Body of pancreas (tissue), 4 donors: ENCODE measurements around the gene SDC3. TPM values are rescaled to one million over a fixed set of nuclear protein-coding genes. Genes with fewer than 3 reads are reported as not detected.
A peak's percentile ranks its signal among the peaks of the same experiment; 100 is the strongest.

Source experiments
- ATAC-seq: fragments of 150-250 bp; one replicate; pipeline ENCODE4 v1.9.1; 2016
- DNase-seq, 4 donors: peaks; one replicate each; pipeline ENCODE4 v3.0.0-alpha.2; 2019
- H3K27ac ChIP-seq, 4 donors: fragments of 200-600 bp; sonication (generic); 1 replicate in 3 of 4; 2 replicates in 1 of 4; pipeline versions ENCODE4 v1.5.1 to v1.6.1; 2016 to 2019; ENCODE audit warnings: mild to moderate bottlenecking in 1 of 4, mixed read lengths in 1 of 4, moderate library complexity in 1 of 4
- H3K27me3 ChIP-seq, 2 donors: fragments of 200-600 bp; sonication (generic); one replicate each; pipeline ENCODE4 v1.6.0; 2016; ENCODE audit warnings: mild to moderate bottlenecking in 1 of 2
- H3K36me3 ChIP-seq, 2 donors: fragments of 200-600 bp; sonication (generic); replicated peaks in 1 of 2; 2 replicates each; pipeline ENCODE4 v1.5.1; 2016; ENCODE audit warnings: low read depth in 2 of 2; ENCODE audit not compliant: insufficient read depth in 1 of 2
- H3K4me1 ChIP-seq: fragments of 200-600 bp; sonication (generic); one replicate; pipeline ENCODE4 v1.6.0; 2016
- H3K4me3 ChIP-seq, 2 donors: fragments of 200-600 bp; sonication (generic); 1 replicate in 1 of 2; 2 replicates in 1 of 2; pipeline ENCODE4 v1.5.1; 2016 to 2019
- H3K9me3 ChIP-seq, 3 donors: fragments of 200-600 bp; sonication (generic); 1 replicate in 2 of 3; 2 replicates in 1 of 3; pipeline ENCODE4 v1.5.1; 2016
- POLR2A ChIP-seq, 3 donors: fragments of 450-650 bp; IDR thresholded peaks; one replicate each; pipeline ENCODE4 v1.6.1; 2016; ENCODE audit warnings: antibody characterized with exemption in 3 of 3, mild to moderate bottlenecking in 2 of 3
- WGBS, 2 donors: methylation state at CpG; one replicate each; pipeline ENCODE4 v1.1.5; 2017; 5-methylcytosine and 5-hydroxymethylcytosine counted together
- intact Hi-C: fragments of 100-400 bp; cut with DNase I; formaldehyde crosslinking; loops from one replicate; pipeline ENCODE4 v1.15.1; 2023
- total RNA-seq, 2 donors: library from RNA; depleted of rRNA; stranded (reverse); fragments of >200 nt; gene quantifications; one replicate each; pipeline ENCODE4 v1.1.0, GENCODE V29; 2016
- TF ChIP-seq, protein P1 (sequence below), 7 experiments: fragments of 450-650 bp in 4 of 7; fragments of 200-600 bp in 3 of 7; sonication (generic) in 3 of 7; IDR thresholded peaks; one replicate each; pipeline ENCODE4 v1.5.1; 2016 to 2019; ENCODE audit warnings: antibody characterized with exemption in 7 of 7

Gene SDC3
- total RNA-seq, 2 donors from 2014 or later: 7.8 to 19.1 TPM

- no peak for ATAC-seq
- TF ChIP-seq, protein P1, sequence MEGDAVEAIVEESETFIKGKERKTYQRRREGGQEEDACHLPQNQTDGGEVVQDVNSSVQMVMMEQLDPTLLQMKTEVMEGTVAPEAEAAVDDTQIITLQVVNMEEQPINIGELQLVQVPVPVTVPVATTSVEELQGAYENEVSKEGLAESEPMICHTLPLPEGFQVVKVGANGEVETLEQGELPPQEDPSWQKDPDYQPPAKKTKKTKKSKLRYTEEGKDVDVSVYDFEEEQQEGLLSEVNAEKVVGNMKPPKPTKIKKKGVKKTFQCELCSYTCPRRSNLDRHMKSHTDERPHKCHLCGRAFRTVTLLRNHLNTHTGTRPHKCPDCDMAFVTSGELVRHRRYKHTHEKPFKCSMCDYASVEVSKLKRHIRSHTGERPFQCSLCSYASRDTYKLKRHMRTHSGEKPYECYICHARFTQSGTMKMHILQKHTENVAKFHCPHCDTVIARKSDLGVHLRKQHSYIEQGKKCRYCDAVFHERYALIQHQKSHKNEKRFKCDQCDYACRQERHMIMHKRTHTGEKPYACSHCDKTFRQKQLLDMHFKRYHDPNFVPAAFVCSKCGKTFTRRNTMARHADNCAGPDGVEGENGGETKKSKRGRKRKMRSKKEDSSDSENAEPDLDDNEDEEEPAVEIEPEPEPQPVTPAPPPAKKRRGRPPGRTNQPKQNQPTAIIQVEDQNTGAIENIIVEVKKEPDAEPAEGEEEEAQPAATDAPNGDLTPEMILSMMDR (IDR thresholded peaks at IDR 0.05): no peak
- no peak for TF ChIP-seq POLR2A (IDR thresholded peaks at IDR 0.05)
- Histone ChIP-seq H3K27me3 (no peaks in the 10 kb centered on the region), H3K9me3 (no peaks in the 10 kb centered on the region), H3K4me1 (no peaks in the 10 kb centered on the region), H3K4me3 (no peak overlapping the region), H3K36me3 (no peaks in the 10 kb centered on the region), H3K27ac (no peak overlapping the region)
- intact Hi-C loops: no loop called here
- no peak for DNase-seq
- 62 to 79% methylated on average over 7 of the region's 7 CpGs for WGBS, 2 donors
Measured at GRCh38 chr1:30920827-30921226, 12.3 kb upstream of the SDC3 start.

DNA sequence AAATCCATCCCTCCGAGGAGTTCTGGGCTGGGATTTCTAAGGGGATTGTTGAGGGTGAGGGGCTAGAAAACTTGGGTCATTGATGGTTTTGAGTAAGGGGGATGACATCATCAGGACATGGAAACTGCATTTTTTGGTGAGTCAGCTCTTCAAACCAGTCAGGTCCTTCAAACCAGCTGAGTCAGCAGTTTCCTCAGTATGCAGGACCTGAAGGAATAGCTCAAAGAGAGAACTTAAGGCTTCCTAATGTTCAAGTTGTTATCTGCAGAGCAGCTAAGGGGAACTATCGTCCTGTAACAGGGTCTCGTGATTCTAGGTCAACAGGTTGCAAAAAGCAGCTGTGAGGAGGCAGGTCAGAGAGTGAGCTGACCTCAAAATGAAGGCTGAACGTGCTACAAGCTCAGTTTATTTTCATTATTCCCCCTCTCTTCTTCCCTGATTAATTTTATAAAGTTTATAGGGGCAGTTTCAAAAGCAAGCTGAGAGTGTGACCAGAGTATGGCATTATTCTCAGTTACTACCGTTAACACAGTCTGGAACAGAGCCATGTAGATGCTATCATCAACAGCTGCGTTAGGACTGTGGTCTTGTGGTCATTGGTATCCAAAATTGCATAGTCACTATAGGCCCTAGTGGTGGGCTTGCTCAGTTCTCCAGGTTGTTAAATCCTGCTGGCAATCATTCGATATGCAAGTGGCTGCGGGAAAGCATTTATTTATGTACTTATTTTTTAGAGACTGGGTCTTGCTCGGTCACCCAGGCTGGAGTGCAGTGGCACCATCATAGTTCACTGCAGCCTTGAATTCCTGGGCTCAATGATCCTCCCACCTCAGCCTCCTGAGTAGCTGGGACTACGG, 10.7 kb upstream of the SDC3 start:
- Histone ChIP-seq H3K4me1 (no peaks in the 10 kb centered on the region), H3K9me3 (no peaks in the 10 kb centered on the region), H3K27ac (peak overlapping the region in 1 of 4 donors; percentile 28), H3K36me3 (no peaks in the 10 kb centered on the region), H3K27me3 (no peaks in the 10 kb centered on the region), H3K4me3 (no peak overlapping the region)
- intact Hi-C loops: no loop called here
- TF ChIP-seq, protein P1 (IDR thresholded peaks at IDR 0.05): no peak
- TF ChIP-seq POLR2A (IDR thresholded peaks at IDR 0.05): no peak
- peak in 1 of 4 donors; percentile 58 for DNase-seq
- no peak for ATAC-seq
- 58 to 62% methylated on average over 10 of the region's 10 CpGs for WGBS, 2 donors

DNA sequence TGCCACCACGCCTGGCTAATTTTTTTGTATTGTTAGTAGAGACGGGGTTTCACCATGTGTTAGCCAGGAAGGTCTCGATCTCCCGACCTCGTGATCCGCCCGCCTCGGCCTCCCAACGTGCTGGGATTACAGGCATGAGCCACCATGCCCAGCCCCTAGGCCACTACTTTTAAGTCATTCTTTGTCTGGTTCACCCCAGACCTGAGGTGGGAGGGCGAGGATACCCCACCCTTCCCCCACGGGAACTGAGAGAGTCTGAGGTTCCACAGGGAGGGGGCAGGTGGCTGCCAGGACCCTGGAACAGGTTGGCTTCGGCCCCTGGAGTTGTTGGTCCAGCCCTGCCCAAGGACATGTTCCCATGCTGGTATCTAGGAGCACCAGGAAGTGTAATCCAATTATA, 7.7 kb upstream of the SDC3 start:
- DNase-seq: peak in 1 of 4 donors; percentile 7
- intact Hi-C loops: no loop called here
- H3K4me1 ChIP-seq: no peaks in the 10 kb centered on the region

DNA sequence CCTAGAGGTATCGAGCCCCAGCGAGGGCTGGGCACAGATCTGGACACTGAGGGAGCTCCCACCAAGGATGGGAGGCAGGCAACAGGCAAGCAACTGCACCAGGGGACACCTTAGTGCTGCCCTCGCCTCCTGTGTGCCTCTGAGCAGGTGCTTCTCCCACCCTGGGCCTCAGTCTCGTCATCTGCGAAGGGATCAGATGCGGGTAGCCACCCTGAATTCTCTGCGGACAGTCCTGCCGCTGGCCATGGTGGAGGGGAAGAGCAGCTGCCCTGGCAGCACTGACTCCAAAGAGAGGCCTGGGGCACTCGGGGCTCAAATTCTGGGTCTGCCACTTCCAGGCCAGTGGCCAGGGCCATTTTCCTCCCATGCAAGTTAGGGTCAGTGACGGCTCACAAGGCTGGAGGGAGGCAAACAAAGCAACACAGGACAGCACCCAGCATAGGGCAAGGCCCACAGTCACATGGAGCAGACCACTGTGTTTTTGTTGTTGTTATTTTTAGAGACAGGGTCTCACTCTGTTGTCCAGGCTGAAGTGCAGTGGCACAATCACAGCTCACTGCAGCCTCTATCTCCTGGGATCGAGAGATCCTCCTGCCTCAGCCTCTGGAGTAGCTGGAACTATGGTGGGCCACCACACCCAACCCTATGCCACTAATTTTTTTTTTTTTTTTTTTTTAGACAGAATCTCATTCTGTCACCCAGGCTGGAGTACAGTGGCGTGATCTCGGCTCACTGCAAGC, 7.1 kb upstream of the SDC3 start:
- Histone ChIP-seq H3K27ac (no peak overlapping the region), H3K9me3 (no peaks in the 10 kb centered on the region), H3K4me1 (no peaks in the 10 kb centered on the region), H3K36me3 (no peaks in the 10 kb centered on the region), H3K27me3 (no peaks in the 10 kb centered on the region), H3K4me3 (no peak overlapping the region)
- DNase-seq (peak in 1 of 4 donors; percentile 1), ATAC-seq (no peak)
- 83 to 84% methylated on average over 4 to 9 of the region's 13 CpGs for WGBS, 2 donors
- TF ChIP-seq, protein P1 (IDR thresholded peaks at IDR 0.05): no peak
- TF ChIP-seq POLR2A (IDR thresholded peaks at IDR 0.05): no peak
- intact Hi-C loops: no loop called here

More for the DNA sequence above, 7.7 kb upstream of the SDC3 start:
- Histone ChIP-seq H3K27ac (no peak overlapping the region), H3K4me3 (no peak overlapping the region), H3K9me3 (no peaks in the 10 kb centered on the region), H3K36me3 (no peaks in the 10 kb centered on the region), H3K27me3 (no peaks in the 10 kb centered on the region)
- TF ChIP-seq, protein P1 (IDR thresholded peaks at IDR 0.05): no peak
- TF ChIP-seq POLR2A (IDR thresholded peaks at IDR 0.05): no peak
- WGBS, 2 donors: 81 to 86% methylated on average over 12 of the region's 12 CpGs
- ATAC-seq: no peak
